ENCODE measurements around the gene HDAC4.

Gene HDAC4

DNA sequence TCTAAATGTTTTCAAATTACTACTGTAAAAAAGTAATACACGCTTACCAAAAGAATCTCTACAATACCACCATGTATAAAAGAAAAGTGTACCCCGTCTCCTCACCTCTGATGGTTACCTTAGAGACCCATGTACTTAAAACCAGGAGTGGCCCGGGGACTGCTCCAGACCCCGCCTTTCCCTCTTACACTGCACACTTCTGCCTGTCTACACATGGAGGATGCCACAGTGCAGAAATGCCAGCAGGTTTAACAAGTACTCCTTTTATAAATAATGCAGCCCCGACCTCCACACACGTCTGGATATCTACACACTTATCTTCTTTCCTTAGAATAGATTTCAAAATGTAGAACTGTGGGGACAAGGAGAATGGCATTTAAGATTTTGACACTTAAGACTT lies 5.3 kb downstream of the HDAC4 start:
- no peak for DNase-seq

DNA sequence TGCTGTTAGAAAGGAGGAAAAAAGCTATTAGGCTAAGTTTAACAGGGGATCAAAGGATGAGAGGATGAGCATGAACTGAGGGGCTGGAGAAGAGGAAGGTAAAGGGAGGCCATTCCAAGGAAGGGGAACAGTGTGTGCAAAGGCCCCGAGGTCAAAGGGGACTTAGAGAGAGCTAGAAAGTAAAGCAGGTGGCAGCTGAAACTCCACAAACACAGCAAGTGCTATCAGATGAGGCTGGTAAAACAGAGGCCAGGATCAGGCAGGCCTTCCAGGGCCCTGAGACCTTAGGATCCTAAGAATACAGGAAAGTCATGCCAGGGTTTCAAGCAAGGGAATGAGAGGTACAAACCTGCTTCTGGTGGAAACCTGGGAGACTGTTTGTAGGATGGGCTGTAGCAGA lies 5.8 kb downstream of the HDAC4 start:
- DNase-seq = no peak

DNA sequence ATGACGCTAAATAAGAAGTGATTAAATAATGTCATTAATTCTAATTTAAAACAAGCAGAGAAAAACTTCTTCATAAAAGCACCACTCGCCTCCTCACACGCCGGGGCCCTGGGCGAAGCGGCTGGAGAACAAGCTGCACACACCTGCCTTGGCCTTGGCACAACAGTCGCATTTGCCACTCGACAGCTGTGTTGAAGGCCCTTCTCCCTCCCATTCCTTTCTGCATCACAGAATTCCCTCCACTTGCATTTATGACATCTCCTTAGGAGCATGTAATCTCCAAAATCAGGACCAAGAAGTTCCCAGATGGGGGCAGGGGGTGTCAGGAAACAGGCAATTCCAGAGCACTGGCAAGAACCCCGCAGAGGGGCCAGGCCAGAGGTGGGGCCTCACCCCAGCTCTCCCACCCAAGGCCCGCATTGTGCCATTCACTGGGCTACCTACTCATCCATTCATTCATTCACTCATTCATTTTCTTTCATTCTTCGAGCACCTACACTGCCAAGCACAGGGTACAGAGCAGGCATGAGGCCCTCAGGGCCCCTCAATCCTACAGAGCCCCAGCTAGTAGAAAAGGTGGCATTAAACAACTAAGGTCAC lies 6.4 kb downstream of the HDAC4 start:
- no peak for DNase-seq

- no peak for DNase-seq
Observed at GRCh38 chr2:239393941-239394340, 6.9 kb downstream of the HDAC4 start.

- no peak for DNase-seq
Observed at GRCh38 chr2:239393388-239393940, 7.4 kb downstream of the HDAC4 start.

GRCh38 chr2:239392688-239393387 lies 8.0 kb downstream of the HDAC4 start:
- no peak for DNase-seq

GRCh38 chr2:239392072-239392357 lies 8.8 kb downstream of the HDAC4 start:
- DNase-seq = no peak

GRCh38 chr2:239391286-239392071 lies 9.3 kb downstream of the HDAC4 start:
- no peak for DNase-seq

- no peak for DNase-seq
Observed at GRCh38 chr2:239390546-239391285, 10.1 kb downstream of the HDAC4 start.

GRCh38 chr2:239389414-239390329 lies 11.1 kb downstream of the HDAC4 start:
- DNase-seq = no peak

DNA sequence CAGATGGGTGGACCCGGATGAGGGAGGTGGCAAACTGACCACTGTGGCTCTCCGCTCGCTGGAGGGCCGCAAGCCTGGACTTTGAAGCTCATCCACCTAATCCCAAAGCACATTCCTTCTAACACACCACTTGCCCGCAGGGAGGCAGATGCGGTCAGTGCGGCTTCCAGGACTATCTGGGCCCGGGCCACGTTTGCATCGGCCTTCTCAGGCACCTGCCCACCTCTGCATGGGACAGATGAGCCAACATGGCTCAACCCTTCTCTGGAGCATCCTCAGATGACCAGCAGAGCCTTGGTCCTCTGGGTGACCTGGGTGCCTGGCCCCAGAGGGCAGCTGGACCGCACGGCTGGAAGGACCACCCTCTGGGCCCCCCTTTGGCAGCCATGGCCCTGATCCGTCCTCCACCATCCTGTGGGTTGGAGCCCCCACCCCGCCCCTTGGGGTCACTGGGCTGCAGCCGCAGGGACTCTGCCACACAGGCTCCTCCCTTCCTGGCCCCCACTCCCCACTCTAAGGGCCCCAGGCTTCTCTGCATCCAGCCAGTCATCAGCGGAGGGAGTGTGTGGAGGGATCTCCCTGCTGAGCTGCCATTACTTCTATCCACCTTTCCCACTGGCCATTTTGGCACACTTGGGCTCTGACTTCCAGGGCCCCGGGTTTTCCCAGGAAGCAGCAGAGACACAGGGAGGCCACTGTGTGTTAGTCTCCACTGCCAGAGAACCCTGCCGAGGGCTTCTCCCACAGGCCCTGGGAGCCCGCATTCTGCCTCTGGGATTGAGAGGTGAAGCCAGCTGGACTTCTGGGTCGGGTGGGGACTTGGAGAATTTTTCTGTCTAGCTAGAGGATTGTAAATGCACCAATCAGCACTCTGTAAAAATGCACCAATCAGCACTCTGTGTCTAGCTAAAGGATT lies 12.3 kb downstream of the HDAC4 start:
- no peak for DNase-seq

GRCh38 chr2:239387811-239388210 lies 13.0 kb downstream of the HDAC4 start:
- DNase-seq = no peak

GRCh38 chr2:239386872-239387445 lies 13.9 kb downstream of the HDAC4 start:
- no peak for DNase-seq

- no peak for DNase-seq
Observed at GRCh38 chr2:239386001-239386670, 14.7 kb downstream of the HDAC4 start.

DNA sequence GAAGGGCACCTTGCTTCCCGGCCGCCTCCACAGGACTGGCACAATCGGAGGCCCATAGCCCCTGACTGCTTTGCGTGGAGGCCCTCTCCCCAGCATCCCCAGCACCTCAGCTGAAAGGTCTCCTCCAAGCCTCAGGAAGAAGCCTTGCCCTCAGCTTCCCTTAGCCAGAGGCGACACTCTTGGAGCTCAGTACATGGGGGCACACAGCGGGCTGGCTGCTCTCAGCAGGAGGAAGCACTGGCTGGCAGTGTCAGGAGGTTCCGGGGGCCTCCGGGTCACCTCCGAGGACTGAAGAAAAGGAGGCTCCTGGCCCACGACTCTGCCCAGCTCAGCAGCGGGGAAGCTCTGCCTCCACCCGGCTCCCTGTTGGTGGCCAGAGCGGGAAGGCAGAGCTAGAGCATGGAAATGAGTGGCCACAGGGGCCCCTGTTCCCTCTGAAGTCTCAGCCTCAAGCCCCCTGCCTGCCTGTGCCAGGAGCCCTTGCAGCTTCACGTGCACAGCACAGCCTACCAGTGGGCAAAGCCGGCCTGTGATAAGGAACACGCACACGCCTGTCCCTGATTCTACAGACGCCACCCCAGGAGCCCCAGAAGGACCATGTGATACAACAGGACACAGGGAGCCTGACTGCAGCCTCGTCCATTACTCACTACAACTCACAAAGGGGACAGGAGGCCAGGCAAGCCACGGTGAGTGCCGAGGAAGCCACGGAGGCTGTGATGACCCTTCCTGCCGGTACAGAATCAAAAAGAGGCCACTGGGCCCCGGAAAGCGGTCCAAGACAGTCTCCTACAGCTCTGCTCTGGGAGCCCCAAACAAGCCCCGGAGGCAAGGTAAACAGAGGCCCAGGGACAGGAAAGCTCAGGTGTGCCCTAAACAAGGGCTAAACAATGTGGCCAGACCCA lies 15.5 kb downstream of the HDAC4 start:
- DNase-seq = no peak

DNA sequence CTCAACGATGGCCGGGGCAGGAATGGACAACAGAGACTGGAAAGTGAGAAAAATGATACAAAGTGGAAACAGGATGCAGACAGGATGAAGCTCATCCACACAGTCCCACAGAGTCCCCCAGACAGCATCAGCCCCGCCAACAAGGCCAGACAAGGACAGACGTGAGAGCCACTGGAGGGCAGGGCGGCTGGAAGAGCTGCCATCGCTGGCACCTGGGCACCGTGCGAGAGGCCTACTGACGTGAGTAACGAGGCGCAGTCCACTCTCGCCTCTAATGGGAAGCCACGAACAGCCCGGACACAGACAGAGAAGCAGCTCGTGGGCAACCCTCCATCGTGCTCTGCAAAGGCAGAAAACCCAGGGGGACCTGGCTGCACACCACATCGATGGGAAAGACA lies 17.1 kb downstream of the HDAC4 start:
- no peak for DNase-seq

DNA sequence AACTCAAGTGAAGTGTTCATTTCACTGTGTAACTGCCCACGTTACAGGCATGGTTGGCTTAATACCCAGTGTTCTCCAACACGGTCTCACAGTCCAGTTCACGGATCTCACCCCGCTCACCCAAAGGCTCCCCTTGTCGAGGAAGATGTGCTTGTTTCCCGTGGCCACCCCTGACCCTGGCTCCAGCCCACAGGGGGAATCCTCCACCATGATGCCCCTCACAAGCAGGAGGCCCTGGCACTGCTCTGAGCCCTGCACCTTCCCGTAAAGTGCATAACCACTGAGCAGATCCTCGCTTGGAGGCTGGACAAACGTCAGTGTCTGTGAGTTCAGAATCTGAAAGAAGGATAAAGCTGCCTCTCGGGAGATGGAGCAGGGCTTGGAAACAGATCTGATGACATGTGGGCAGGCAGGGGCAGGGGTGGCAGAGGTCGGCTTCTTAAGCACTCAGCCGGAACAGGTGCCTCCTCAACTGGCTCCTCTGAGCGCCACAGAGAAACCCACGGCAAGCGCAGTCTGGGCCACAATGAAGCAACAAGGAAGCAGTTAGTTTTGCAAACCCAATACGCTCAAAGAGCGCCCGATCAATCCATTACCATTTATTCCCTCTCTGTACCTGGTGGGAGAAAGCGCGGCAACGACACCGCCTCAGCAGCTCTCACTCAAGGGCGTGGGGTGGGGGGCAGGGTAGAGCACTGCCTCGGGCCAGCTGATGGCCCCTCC lies 17.6 kb downstream of the HDAC4 start:
- DNase-seq = no peak

- no peak for DNase-seq
Observed at GRCh38 chr2:239382384-239382880, 18.4 kb downstream of the HDAC4 start.
